ENCODE data around the gene LYRM4. TPM values are rescaled to one million over a fixed set of nuclear protein-coding genes. Genes with fewer than 3 reads are reported as not detected.

LYRM4 gene
- total RNA-seq, 1 donor from 2014 or later = 21.6 TPM

DNA sequence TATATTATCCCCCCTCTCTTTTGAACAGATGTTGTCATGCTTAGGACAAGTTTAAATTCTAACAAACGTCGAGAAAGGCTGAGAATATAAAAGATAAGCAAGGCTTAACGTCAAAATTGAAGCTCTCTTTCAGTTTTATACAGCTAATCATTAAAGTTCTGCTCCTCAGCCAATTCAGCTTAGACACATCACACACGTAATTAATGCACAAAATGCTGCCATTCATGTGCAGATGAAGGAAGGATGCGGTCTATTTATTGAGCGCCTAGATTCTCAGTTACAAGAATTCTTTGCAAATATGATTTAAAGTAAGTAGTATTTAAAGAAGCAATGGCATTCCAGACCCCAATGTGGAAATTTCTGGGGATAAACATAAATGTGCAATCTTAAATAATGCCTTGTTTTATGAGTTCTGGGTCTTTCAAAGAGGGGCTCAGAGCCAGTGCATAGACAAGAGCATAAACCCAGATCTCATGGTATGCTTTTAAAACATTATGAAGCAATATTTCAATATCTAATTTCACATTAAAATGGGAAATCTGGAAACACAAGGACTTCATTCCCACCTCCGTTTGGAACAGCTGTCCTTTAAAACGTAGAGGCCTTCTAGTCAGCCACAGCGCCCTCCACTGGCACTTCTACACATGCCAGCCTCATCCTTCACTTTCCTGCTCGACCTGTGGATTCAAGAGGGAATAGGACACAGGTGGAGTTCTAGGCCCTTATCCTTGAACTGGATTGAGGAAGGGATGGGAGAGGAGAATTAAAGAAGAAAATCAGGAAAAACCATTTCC is 85.8 kb downstream of the LYRM4 start:
- no peak for DNase-seq (ENCODE audit: low spot score)

DNA sequence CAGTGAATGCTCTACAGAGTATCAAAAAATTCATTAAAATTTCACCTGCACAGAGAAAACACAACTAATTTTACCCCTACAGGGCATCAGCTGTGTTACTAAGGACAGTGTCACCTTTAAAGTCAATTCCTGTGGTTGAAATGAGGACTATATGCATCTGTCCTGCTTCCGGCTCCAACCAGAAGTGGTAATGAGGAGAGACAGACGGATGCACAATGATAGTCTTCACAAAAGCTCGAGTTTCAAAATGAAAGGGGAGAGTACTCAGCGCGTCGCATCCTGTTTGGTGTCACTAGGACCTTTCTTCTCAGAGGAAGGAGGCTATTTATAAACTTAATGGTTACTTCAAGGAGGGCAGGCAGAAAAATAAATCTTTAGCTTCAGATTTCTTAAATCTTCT is 86.5 kb downstream of the LYRM4 start:
- no peak for DNase-seq (ENCODE audit: low spot score)

DNA sequence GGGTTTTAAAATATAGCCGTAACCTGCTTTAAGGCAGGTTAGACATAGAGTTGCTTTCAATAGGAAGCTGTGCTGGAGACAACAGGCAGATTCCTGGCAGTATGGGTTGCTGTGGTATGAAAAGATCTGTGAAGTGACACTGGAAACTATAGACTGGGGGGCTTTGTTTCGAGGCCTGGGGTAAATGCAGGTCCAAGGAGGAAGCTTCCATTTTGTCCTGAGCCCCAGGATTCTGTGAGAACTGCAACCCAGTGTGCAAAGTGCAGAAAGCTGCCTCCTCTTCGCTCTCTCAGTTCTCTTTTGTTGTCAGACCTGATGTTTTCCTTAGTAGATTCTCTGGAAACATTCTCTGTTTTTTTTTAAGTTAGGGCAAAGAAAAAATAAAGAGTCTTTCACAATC is 86.9 kb downstream of the LYRM4 start:
- no peak for DNase-seq (ENCODE audit: low spot score)

DNA sequence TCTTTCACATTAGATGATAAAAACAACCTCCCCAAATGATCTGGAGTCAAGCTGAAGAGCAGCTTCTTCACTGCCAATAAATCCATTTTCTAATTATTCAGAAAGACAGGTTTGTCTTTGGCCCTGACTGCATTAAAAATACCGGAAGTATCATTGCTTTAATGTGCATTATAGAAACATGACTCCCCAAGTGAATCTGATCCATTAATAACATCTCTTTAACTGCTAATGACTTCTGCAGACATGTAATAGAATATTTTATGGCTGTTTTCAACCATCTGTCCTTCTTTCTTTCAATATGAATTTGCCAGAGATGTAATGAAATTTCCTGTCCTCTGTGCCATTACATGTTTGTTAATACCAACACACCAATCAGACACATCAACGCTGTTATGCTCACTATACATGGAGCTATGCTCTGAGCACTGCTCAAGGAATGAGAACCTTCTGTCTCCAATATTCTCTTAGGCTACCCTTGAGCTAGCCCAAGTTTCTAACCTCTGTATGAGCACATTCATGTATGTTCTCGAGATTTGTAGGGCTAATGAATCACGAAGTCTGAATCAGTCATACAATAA is 87.8 kb downstream of the LYRM4 start:
- DNase-seq (ENCODE audit: low spot score) = no peak

GRCh38 chr6:5172041-5172653 is 88.6 kb downstream of the LYRM4 start:
- no peak for DNase-seq (ENCODE audit: low spot score)

- DNase-seq (ENCODE audit: low spot score) = no peak
These were observed 93.2 kb downstream of the LYRM4 start for GRCh38 chr6:5167501-5167900.

DNA sequence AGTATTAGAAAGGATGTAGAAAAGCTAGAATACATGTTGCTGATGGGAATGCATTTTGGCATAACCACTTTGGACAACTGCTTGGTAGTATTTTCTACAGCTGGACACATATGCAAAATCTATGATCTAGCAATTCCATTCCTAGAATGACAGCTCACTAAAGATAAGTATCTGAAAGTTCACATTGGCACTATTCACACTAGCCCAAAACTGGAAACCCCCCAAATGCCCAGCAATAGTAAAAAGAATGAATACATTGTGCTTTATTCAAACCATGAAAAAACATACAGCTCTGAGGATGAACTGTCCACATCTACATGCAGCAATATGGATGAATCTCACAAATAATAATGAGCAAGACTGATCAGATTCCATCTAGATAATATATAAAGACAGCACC is 96.7 kb downstream of the LYRM4 start:
- DNase-seq (ENCODE audit: low spot score) = no peak

DNA sequence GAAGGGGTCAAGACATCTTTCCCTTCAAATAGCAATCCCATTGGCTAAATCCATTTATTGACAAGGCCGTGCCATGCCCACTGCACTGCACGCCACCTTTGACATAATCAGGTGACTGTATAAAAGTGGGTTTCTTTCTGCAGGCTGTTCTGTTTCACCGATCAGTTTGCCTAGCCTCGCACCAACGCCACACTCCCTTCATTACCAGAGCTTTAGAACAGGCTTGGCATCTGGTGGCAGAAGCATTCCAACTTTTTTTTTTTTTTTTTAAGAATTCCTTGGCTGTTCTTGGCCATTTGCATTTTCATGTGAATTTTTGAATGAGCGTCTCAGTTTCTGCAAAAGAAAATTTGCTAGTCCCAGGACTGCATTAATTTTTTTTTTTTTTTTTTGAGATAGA is 97.5 kb downstream of the LYRM4 start:
- DNase-seq (ENCODE audit: low spot score) = no peak

GRCh38 chr6:5162355-5162754 is 98.4 kb downstream of the LYRM4 start:
- DNase-seq (ENCODE audit: low spot score) = no peak

- no peak for DNase-seq (ENCODE audit: low spot score)
These were observed 100.5 kb downstream of the LYRM4 start for GRCh38 chr6:5160206-5160605.

GRCh38 chr6:5159162-5159561 is 101.6 kb downstream of the LYRM4 start:
- no peak for DNase-seq (ENCODE audit: low spot score)

GRCh38 chr6:5158180-5158579 is 102.6 kb downstream of the LYRM4 start:
- no peak for DNase-seq (ENCODE audit: low spot score)

DNA sequence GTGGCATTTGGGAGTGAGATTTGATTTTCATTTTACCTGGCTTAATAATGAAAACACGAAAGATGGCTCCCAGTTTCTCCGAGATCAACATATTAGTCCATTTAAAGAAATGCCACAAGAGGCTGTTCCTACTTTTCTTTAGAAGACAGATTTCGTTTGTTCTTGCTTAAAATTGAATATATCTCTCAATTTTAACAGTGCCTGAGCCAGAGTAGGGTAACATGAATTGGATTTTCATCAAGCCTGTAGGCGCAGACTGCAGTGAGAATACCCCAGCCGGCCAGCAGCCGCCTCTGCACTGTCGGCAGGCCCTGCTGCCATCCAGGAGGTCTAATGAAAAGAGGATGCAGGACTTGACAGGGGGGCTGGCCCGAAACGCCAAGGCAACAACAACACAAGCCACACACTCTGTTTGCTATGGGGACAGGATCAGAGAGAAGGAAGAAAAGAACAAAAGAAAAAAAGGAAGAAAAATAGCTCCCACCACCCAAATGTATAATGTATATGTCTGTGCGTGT is 103.1 kb downstream of the LYRM4 start:
- DNase-seq (ENCODE audit: low spot score) = no peak

DNA sequence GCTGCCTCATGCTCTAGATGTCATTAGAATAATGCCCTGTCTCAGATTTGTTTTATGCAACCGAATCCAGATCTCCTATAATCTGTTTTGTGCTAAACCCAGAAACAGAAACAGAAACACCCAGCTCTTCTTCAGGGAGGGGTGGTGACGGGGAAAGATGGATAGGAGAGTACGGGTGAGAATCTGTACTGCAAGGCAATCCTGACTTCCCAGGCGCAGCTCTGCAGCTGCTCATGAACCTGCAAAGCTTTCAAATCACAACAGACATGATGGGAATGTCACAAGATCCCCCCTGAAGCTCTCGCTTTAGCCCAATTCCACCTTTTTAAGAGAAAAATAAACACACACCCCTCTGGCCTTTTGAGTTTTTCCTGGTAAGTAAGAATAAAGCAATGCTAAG is 104.1 kb downstream of the LYRM4 start:
- DNase-seq (ENCODE audit: low spot score) = no peak

DNA sequence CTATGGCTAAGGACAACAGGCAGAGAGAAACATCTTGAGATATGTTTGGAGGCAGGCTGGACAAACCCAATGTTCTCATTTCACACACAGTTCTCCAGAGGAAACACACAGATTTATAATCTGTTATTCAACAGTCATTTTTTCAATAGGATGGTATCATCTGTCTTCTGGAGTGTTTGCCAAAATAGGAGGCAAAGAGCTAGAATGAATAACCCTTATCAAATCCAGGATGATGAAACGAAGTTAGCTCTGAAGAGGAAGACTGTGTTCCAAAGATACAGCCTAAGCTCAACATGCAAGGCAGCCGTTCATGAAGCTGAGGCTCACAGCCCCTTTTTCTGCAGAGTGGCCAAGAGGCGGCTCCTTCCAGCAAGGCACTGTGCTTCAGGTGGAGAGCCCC is 104.8 kb downstream of the LYRM4 start:
- DNase-seq (ENCODE audit: low spot score) = no peak

DNA sequence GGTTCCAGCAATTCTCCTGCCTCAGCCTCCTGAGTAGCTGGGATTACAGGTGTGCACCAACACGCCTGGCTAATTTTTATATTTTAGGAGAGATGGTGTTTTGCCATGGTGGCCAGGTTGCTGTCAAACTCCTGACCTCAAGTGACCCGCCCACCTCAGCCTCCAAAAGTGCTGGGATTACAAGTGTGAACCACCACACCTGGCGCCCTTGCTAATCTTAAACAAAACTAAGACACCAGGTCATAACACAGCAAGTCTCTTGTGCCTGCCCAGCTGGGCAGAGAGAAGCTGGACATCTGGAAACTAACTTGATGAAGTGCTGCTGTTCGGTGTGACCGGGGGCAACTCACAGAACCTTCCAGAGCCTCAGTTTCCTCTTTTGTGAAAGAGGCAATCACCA is 107.6 kb downstream of the LYRM4 start:
- no peak for DNase-seq (ENCODE audit: low spot score)

GRCh38 chr6:5152460-5152859 is 108.3 kb downstream of the LYRM4 start:
- no peak for DNase-seq (ENCODE audit: low spot score)

- no peak for DNase-seq (ENCODE audit: low spot score)
These were observed 108.8 kb downstream of the LYRM4 start for GRCh38 chr6:5151955-5152401.

- DNase-seq (ENCODE audit: low spot score) = no peak
These were observed 109.3 kb downstream of the LYRM4 start for GRCh38 chr6:5151360-5151954.

DNA sequence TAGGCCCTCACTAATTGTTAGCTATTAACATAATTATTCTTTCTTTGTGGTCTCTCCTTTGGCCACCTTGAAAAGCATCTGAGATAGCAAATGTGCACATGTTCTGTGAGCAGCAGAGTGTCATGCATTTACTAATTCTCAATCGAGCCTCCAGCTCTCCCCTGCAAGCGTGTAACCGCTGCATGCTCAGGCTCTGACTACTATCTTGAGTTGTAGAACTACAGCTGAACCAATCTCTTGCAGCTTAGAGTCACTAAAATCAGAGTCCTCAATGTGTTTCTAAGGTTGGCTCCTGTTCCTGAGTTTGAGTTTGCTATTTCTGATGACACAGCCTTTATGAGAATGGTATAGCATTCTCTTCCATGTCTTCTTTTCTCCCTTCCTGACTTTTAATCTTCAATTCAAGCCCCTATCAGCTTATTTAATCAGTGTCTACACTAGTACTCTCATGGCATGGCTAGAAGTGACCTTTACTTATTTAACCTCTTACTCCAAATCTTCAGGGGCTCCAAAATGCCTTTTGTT is 110.1 kb downstream of the LYRM4 start:
- no peak for DNase-seq (ENCODE audit: low spot score)

GRCh38 chr6:5149891-5150290 is 110.9 kb downstream of the LYRM4 start:
- no peak for DNase-seq (ENCODE audit: low spot score)

DNA sequence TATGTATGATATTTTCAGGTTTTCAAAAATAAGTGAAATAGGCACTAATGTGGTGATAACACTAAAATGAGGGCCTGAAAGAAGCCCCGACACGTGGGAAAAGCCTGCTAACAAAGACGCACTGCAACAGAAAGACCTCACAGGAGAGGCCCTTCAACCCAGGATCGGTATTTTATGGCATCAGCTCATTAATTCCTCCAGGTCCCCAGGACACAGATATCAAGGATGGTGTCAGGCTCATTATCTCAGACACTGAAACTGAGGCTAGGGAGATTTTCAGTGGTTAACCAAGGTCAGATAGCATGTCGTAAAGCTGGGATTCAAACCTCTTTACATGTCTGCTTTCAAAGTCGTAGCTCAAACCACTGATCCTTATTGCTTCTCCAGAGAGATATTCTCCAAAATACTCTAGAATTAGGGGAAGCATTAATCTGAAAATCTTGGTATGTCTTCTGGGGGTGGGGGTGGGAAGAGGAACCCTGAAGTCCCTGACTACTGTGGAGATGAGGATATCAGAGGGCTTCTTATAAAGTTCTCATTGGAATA is 111.5 kb downstream of the LYRM4 start:
- DNase-seq (ENCODE audit: low spot score) = no peak
